ENCODE measurements around the gene TMEM125.

The TMEM125 gene

DNA sequence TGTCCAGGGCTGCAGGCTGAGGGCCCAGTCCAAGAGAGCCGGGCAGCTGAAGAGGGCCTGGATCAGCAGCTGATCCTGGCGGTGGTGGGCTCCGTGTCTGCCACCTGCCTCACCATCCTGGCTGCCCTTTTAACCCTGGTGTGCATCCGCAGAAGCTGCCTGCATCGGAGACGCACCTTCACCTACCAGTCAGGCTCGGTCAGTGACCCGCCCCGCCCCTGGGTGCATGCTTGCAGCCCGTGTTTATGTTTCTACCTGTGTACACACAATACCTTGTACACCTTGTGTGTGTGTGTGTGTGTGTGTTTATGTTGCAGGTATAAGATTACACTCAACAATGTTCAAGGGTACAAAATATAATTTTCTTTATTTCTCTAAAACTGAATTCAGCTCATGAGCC is 44.0 kb downstream of the TMEM125 start:
- DNase-seq = no peak

DNA sequence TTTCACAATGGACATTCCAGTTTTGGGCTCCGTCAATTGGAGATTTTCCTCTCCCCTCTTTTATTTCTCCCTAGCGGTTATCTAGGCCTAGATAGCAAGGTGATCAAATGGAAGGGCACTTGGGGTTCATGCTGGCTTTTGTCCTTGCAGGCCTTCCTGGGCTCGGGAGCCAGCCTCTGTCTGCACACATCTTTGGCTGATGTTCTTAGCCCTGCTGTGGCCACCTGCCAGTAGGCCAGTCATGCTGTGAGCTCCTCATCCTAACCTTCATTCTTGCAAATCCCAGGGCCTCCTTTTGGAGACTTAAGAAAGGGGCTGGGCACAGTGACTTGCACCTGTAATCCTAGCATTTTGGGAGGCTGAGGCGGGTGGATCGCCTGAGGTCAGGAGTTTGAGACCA is 44.5 kb downstream of the TMEM125 start:
- DNase-seq = no peak

DNA sequence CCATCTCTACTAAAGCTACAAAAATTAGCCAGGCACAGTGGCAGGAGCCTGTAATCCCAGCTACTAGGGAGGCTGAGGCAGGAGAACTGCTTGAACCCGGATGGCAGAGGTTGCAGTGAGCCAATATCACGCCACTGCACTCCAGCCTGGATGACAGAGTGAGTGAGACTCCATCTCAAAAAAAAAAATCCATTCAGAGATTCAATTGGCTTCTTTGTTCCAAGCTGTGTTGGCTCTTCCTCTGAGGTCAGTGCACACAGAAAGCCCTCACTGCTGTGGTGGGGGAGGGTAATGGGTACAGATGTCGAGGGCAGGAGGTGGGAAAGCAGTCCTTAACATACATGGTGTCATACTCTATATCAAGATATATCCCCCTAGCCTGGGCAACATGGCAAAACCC is 45.7 kb downstream of the TMEM125 start:
- DNase-seq = no peak

DNA sequence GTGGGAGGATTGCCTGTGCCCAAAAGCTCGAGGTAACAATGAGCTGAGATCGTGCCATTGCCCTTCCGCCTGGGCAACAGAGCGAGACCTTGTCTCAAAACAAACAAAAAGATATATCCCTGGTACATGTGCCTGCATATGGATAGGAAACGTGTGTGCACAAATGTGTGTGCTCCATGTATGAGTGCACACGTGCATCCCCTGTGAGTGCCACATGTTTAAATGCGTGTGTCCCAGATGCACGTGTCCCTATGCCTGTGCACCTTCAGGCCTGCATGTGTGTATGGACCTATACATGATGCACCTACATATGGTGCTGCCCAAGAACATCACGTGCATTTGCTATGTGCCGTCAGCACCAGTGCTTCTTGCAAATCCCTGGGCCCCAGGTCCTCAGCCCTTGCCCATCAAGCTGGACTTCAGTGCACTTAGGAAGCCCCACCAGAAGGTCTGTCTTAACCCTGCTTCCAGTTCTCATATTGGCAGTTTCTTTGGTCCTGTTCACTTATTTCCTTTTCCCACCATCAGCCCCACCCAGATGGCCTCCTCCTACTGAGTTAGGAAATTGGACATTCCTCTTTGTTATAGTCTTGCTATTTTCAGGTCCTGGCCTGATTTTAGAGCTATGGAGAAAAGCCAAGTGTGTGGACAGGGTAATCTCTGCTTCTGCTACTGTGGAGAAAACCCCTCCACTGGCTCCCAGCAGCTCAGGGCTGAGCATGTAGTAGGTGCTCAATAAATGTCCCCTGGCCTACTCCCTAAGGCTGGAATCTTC is 46.4 kb downstream of the TMEM125 start:
- DNase-seq = no peak

DNA sequence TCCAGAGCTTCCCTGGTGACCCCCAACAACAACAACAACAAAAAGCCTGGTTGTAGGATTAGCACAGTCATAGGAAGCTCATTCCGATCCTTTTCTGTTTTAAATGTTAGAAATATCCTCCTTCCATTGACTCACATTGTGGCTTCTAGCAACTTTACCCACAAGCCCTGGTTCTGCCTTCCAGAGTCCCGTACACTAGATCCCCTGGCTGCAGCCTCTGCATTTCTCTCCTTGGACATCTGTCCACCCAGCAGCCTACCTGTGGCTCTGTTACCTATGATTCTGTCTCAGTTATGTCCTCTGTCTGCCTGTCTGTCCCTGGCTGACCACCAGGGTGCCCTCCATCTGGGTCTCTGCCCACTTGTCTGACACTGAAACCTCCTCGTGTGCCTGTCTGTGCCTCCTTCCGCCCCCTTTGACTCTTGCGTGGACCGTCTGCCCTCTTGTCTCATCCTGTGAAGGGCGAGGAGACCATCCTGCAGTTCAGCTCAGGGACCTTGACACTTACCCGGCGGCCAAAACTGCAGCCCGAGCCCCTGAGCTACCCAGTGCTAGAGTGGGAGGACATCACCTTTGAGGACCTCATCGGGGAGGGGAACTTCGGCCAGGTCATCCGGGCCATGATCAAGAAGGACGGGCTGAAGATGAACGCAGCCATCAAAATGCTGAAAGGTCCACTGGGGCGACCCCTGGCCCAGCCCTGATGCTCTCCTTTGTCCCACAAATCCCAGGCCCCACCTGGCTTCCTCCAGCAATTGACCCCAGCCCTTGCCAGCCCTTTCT is 47.1 kb downstream of the TMEM125 start:
- DNase-seq = no peak

DNA sequence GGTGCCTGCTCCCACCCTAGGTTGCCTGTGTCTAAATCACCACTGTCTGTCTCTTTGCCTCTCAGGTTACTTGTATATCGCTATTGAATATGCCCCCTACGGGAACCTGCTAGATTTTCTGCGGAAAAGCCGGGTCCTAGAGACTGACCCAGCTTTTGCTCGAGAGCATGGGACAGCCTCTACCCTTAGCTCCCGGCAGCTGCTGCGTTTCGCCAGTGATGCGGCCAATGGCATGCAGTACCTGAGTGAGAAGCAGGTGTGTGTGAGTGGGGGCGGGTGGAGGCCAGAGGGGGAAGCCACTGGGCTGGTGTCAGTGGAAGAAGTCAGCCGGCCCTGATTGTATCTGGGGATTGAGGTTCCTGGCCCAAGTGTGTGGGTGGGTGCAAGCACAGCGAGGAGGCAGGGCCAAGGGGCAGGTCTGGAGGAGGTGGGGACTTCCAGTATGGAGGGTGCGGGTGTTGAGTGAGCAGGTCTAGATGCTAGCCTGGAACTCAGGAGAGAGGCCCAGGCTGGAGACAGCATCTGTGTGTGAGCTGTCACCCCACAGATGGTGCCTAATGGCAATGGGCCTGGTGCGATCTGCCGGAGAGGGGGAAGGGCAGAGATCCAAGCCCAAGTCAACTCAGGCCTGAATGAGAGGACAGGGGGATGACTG is 48.2 kb downstream of the TMEM125 start:
- no peak for DNase-seq

DNA sequence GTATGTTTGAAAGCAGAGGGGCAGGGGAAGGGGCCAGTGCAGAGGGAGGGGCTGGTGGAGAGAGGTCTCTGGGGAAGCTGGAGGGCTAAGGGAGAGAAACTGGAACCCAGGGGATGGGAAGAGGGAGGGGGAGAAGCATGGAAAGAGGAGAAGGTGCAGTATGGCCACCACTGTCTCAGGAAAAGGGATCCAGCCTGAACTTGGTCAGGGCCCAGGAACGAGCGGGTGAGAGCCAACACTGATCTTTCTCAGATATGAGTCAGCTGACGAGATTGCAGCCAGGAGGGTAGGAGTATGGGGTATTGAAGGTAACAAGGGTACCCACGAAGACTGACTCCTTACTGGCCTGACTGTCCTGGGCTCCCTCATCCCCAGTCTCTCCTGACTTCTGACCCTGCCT is 49.0 kb downstream of the TMEM125 start:
- DNase-seq = no peak

DNA sequence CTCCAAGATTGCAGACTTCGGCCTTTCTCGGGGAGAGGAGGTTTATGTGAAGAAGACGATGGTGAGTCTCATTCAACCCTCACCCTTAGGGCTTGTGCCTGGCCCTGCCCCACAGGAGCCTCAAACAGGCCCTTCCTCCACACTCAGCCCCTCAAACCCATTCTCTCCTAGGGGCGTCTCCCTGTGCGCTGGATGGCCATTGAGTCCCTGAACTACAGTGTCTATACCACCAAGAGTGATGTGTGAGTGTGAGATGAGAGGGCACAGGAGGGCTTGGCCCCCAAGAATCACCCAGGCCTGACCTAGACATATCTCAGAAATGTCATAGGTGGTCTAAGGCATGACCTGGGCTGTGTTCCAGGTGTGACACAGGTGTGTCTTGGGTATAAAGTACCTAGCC is 49.5 kb downstream of the TMEM125 start:
- DNase-seq = no peak

DNA sequence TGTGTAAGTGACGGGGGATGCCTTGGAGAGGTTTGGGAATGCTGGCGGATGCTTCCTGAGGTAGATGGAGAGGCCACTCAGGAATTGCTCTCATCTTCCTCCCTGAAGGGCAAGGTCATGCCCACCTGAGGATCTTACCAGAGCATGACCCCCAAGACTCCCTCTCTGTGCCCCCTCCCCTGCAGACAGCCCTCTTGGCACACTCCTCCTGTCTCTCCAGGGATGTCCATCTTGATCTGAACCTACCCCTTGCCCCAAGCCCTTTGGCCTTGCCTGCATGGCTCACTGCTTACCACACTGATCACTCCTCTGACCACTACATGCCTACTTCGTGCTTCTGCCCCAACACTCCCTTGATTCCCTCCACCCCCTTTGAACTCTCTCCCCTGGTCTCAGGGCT is 50.0 kb downstream of the TMEM125 start:
- DNase-seq = no peak

DNA sequence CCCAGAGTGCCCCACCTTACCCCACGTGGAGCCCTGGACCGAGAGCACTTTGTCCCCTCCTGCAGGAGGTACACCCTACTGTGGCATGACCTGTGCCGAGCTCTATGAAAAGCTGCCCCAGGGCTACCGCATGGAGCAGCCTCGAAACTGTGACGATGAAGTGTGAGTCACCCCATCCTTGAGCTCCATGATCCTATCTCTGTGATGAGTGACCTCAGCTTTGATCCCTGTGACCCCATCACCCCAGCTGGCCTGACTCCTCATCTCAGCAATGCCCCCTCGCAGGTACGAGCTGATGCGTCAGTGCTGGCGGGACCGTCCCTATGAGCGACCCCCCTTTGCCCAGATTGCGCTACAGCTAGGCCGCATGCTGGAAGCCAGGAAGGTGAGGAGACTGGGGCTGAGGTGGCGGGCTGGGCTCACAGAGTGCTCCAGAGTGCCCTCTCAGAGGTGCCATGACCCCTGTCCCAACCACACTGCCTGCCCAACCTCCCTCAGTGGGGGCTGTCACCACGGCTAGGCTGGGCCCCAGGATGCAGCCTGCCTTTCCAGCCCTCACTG is 51.6 kb downstream of the TMEM125 start:
- no peak for DNase-seq

DNA sequence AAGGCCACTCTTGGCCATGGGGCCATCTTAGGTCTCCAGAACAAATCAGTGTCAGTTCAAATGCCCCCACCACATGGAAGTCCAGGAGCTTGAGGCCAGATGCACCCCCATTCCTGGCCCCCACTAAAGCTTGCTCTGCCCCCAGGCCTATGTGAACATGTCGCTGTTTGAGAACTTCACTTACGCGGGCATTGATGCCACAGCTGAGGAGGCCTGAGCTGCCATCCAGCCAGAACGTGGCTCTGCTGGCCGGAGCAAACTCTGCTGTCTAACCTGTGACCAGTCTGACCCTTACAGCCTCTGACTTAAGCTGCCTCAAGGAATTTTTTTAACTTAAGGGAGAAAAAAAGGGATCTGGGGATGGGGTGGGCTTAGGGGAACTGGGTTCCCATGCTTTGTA is 52.7 kb downstream of the TMEM125 start:
- DNase-seq = no peak

Measured in femur (tissue), 1 donor.